WTC11 (cell line): ENCODE data around the gene HK2. TPM values are rescaled to one million over a fixed set of nuclear protein-coding genes. Genes with fewer than 3 reads are reported as not detected.

Source experiments
- ATAC-seq: fragments of 200-7000 bp; cut with Tn5 transposase; 2 replicates; pipeline ENCODE4 v1.10.0; 2021; ENCODE audit warnings: mild to moderate bottlenecking, moderate library complexity
- CTCF ChIA-PET: fragments of 300-600 bp; sonication (Branson Sonifier 250); formaldehyde crosslinking; loops from one replicate; lab custom pipeline; 2021; ENCODE audit warnings: antibody characterized with exemption; lab: Charles Lee
- POLR2A ChIA-PET: fragments of 350-600 bp; sonication (Branson Sonifier 250); formaldehyde crosslinking; loops from one replicate; lab custom pipeline; 2021; ENCODE audit warnings: antibody characterized with exemption; lab: Charles Lee
- DNase-seq: peaks from one replicate; pipeline ENCODE4 v3.0.0; 2021; ENCODE audit warnings: low spot score
- H3K27ac Mint-ChIP-seq: 2 replicates; pipeline ENCODE4 v1.8.0; 2021; ENCODE audit warnings: mixed read lengths
- H3K27me3 Mint-ChIP-seq: 2 replicates; pipeline ENCODE4 v1.8.0; 2021; ENCODE audit warnings: low read depth, mild to moderate bottlenecking, moderate library complexity, mixed read lengths
- H3K36me3 Mint-ChIP-seq: 2 replicates; pipeline ENCODE4 v1.8.0; 2021; ENCODE audit warnings: mixed read lengths
- H3K4me1 Mint-ChIP-seq: 2 replicates; pipeline ENCODE4 v1.8.0; 2022; ENCODE audit warnings: mixed read lengths
- H3K4me3 Mint-ChIP-seq: 2 replicates; pipeline ENCODE4 v1.8.0; 2021; ENCODE audit warnings: mild to moderate bottlenecking, moderate library complexity, mixed read lengths
- H3K9me3 Mint-ChIP-seq: 2 replicates; pipeline ENCODE4 v1.8.0; 2021; ENCODE audit warnings: mixed read lengths
- CBFB ChIP-seq: sonication (generic); formaldehyde crosslinking; IDR thresholded peaks from 2 replicates; pipeline ENCODE4 v1.8.1; 2022; ENCODE audit warnings: mild to moderate bottlenecking, low read depth, missing genetic modification reagents
- EMX1 ChIP-seq: fragments of 250-450 bp; sonication (Bioruptor Pico); IDR thresholded peaks from 2 replicates; pipeline ENCODE4 v1.8.0; 2021; ENCODE audit warnings: mild to moderate bottlenecking
- FOXJ3 ChIP-seq: sonication (generic); formaldehyde crosslinking; IDR thresholded peaks from 2 replicates; pipeline ENCODE4 v1.9.0; 2021; ENCODE audit warnings: missing genetic modification reagents, mild to moderate bottlenecking, borderline replicate concordance
- GABPB1 ChIP-seq: sonication (generic); formaldehyde crosslinking; IDR thresholded peaks from 2 replicates; pipeline ENCODE4 v1.8.1; 2023; ENCODE audit warnings: mild to moderate bottlenecking, missing genetic modification reagents
- GRHL2 ChIP-seq: fragments of 250-450 bp; sonication (Bioruptor Pico); IDR thresholded peaks from 2 replicates; pipeline ENCODE4 v1.8.0; 2022; ENCODE audit warnings: mild to moderate bottlenecking, moderate library complexity; ENCODE audit not compliant: insufficient replicate concordance, severe bottlenecking
- GTF2I ChIP-seq: fragments of 250-450 bp; sonication (Bioruptor Pico); conservative IDR thresholded peaks from 2 replicates; pipeline ENCODE4 v1.4.0; 2021; ENCODE audit warnings: mild to moderate bottlenecking
- HMGA2 ChIP-seq: fragments of 250-450 bp; sonication (Bioruptor Pico); IDR thresholded peaks from 2 replicates; pipeline ENCODE4 v1.4.0; 2021; ENCODE audit warnings: mild to moderate bottlenecking, moderate library complexity
- JAZF1 ChIP-seq: fragments of 250-450 bp; sonication (Bioruptor Pico); IDR thresholded peaks from 2 replicates; pipeline ENCODE4 v1.9.0; 2021; ENCODE audit warnings: moderate library complexity, mild to moderate bottlenecking, inconsistent platforms
- JUN ChIP-seq: sonication (generic); formaldehyde crosslinking; IDR thresholded peaks from 2 replicates; pipeline ENCODE4 v1.8.0; 2023; ENCODE audit warnings: mild to moderate bottlenecking, missing genetic modification reagents
- MXD4 ChIP-seq: fragments of 250-450 bp; sonication (Bioruptor Pico); IDR thresholded peaks from 2 replicates; pipeline ENCODE4 v1.8.0; 2021; ENCODE audit warnings: mild to moderate bottlenecking, moderate library complexity, borderline replicate concordance
- NR1H2 ChIP-seq: sonication (generic); formaldehyde crosslinking; IDR thresholded peaks from 2 replicates; pipeline ENCODE4 v1.9.0; 2021; ENCODE audit warnings: mild to moderate bottlenecking, moderate library complexity, missing genetic modification reagents
- NR3C1 ChIP-seq: sonication (generic); formaldehyde crosslinking; conservative IDR thresholded peaks from 2 replicates; pipeline ENCODE4 v1.8.1; 2023; ENCODE audit warnings: low read depth, mild to moderate bottlenecking, missing genetic modification reagents
- PRRX2 ChIP-seq: fragments of 250-450 bp; sonication (Bioruptor Pico); IDR thresholded peaks from 2 replicates; pipeline ENCODE4 v1.8.0; 2021; ENCODE audit warnings: mild to moderate bottlenecking
- SMAD4 ChIP-seq: sonication (generic); formaldehyde crosslinking; IDR thresholded peaks from 2 replicates; pipeline ENCODE4 v1.8.0; 2022; ENCODE audit warnings: mild to moderate bottlenecking, missing genetic modification reagents
- TCF7 ChIP-seq: sonication (generic); formaldehyde crosslinking; IDR thresholded peaks from 2 replicates; pipeline ENCODE4 v1.8.0; 2022; ENCODE audit warnings: mild to moderate bottlenecking, low read depth, missing genetic modification reagents, moderate library complexity
- TEAD1 ChIP-seq: sonication (generic); formaldehyde crosslinking; IDR thresholded peaks from 2 replicates; pipeline ENCODE4 v1.8.0; 2022; ENCODE audit warnings: mild to moderate bottlenecking, missing genetic modification reagents
- TEAD4 ChIP-seq: sonication (generic); formaldehyde crosslinking; IDR thresholded peaks from 2 replicates; pipeline ENCODE4 v1.8.0; 2022; ENCODE audit warnings: mild to moderate bottlenecking, missing genetic modification reagents
- TP53 ChIP-seq: sonication (generic); formaldehyde crosslinking; IDR thresholded peaks from 2 replicates; pipeline ENCODE4 v1.8.1; 2023; ENCODE audit warnings: mild to moderate bottlenecking, missing genetic modification reagents
- ZBTB21 ChIP-seq: sonication (generic); formaldehyde crosslinking; IDR thresholded peaks from 2 replicates; pipeline ENCODE4 v1.8.1; 2023; ENCODE audit warnings: mild to moderate bottlenecking, missing genetic modification reagents, borderline replicate concordance
- ZNF281 ChIP-seq: sonication (generic); formaldehyde crosslinking; IDR thresholded peaks from 2 replicates; pipeline ENCODE4 v1.8.0; 2023; ENCODE audit warnings: mild to moderate bottlenecking, missing genetic modification reagents
- ZNF396 ChIP-seq: fragments of 250-450 bp; sonication (Bioruptor Pico); IDR thresholded peaks from 2 replicates; pipeline ENCODE4 v1.8.0; 2021; ENCODE audit warnings: mild to moderate bottlenecking, moderate library complexity, borderline replicate concordance
- ZNF416 ChIP-seq: fragments of 250-450 bp; sonication (Bioruptor Pico); IDR thresholded peaks from 2 replicates; pipeline ENCODE4 v1.9.0; 2021; ENCODE audit warnings: mild to moderate bottlenecking, inconsistent platforms
- ZNF671 ChIP-seq: fragments of 250-450 bp; sonication (Bioruptor Pico); IDR thresholded peaks from 2 replicates; pipeline ENCODE4 v1.8.0; 2021; ENCODE audit warnings: mild to moderate bottlenecking
- total RNA-seq: library from RNA; stranded (reverse); gene quantifications from 3 replicates; pipeline ENCODE4 v1.2.3, GENCODE V29; 2021
- TF ChIP-seq, protein P1 (sequence below): sonication (generic); formaldehyde crosslinking; IDR thresholded peaks from 2 replicates; pipeline ENCODE4 v1.8.1; 2022; ENCODE audit warnings: mild to moderate bottlenecking, missing genetic modification reagents, moderate library complexity, borderline replicate concordance
- TF ChIP-seq, protein P2 (sequence below): sonication (generic); formaldehyde crosslinking; IDR thresholded peaks from 2 replicates; pipeline ENCODE4 v1.8.0; 2022; ENCODE audit warnings: mild to moderate bottlenecking, missing genetic modification reagents
- TF ChIP-seq, protein P3 (sequence below): fragments of 250-450 bp; sonication (Bioruptor Pico); IDR thresholded peaks from 2 replicates; pipeline ENCODE4 v1.9.0; 2021; ENCODE audit warnings: mild to moderate bottlenecking, borderline replicate concordance

The HK2 gene
- total RNA-seq, 1 experiment from 2014 or later = 61.6 TPM

DNA sequence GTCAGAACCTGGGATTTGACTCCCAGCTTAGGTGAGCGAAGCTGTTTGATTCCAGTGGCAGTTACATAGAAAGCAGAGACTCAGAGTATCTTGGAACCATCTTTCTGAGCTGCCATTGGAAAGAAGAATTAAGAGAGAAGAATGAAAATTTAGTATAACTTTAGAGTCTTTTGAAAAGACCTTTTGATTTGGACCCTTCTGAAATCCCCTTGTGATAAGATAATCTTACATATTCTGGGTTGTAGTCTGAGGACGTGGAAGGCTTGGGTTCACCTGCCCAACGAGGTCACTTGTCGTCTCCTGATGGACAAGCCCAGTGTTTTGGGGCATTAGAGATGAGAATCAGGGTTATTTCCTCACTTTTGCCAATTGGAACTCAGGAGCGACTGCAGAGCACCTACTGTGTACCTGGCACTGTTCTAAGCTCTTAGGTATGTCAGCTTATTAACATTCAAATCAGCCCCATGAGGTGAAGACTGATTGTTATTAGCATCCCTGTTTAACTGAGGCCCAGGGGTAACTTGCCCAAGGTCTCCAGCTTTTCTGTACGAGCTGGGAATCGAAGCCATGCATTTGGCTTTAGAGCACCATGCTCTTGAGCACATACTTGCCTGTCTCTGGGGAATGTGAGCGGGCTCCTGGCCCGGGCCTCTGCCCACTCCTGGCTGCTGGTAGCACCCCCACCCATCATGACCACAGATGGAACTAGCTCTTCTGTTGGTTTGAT lies 2.9 kb downstream of the HK2 start (continued):
- TF ChIP-seq JUN (CRISPR knock-in tag) (peak; percentile 58; the same call in 1 of the 2 replicates), TEAD4 (CRISPR knock-in tag) (no peak; the same call in 1 of the 2 replicates)

DNA sequence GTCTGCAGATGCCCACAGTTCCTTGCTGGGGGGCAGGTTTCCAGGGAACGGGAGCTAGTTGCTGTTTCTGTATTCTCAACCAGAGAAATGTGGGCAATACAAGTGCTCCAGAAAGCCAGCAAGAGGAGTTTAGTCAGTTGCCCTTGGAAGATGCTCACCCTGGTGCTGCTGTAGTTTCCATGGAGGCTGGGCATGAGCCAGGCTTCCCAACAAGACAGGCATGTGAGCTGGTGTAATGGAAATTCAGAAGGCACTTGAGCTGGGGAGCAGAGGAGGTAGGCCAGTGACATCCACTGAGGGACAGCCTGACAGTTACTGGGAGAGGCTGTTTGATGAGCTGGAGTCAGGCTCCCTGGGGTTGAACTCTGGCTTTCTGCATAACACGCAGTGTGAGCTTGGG lies 7.7 kb downstream of the HK2 start:
- Mint-ChIP-seq H3K4me1 (peaks cover 86% of the 10 kb centered on the region), H3K36me3 (peaks cover 10% of the 10 kb centered on the region), H3K9me3 (no peaks in the 10 kb centered on the region), H3K4me3 (no peak overlapping the region), H3K27me3 (no peaks in the 10 kb centered on the region), H3K27ac (peak overlapping the region; percentile 65; the same call in 1 of the 2 replicates)
- ATAC-seq (no peak), DNase-seq (no peak)
- ChIA-PET POLR2A (interaction anchor here (1.3 kb wide), 1 partner anchor 21 kb away, joined by 4 read pairs; no protein-coding TSS in a partner anchor), CTCF (interaction anchor here (0.6 to 1.1 kb wide), 3 partner anchors 34 to 315 kb away, joined by 3 to 5 read pairs (median 4); no protein-coding TSS in a partner anchor)
- TF ChIP-seq TP53 (no peak), GABPB1 (CRISPR knock-in tag) (no peak), ZNF671 (CRISPR knock-in tag) (no peak), ZNF416 (no peak), TEAD1 (CRISPR knock-in tag) (no peak), GRHL2 (CRISPR knock-in tag) (no peak)

- ChIA-PET CTCF (interaction anchor here (1.4 kb wide), 1 partner anchor 8 kb away, joined by 3 read pairs; no protein-coding TSS in a partner anchor), POLR2A (no interaction called here)
- H3K4me3 Mint-ChIP-seq = no peak overlapping the region
- peaks cover 87% of the 10 kb centered on the region for H3K4me1 Mint-ChIP-seq
- H3K9me3 Mint-ChIP-seq = no peaks in the 10 kb centered on the region
- TF ChIP-seq GTF2I (no peak), FOXJ3 (no peak), ZNF396 (no peak), HMGA2 (CRISPR knock-in tag) (no peak), TCF7 (no peak), NR1H2 (no peak), JAZF1 (CRISPR knock-in tag) (no peak), NR3C1 (no peak), ZBTB21 (CRISPR knock-in tag) (no peak), CBFB (no peak), TEAD4 (CRISPR knock-in tag) (no peak), EMX1 (CRISPR knock-in tag) (no peak), ZNF281 (CRISPR knock-in tag) (no peak), MXD4 (no peak), PRRX2 (CRISPR knock-in tag) (no peak), GABPB1 (CRISPR knock-in tag) (no peak), SMAD4 (CRISPR knock-in tag) (no peak)
- TF ChIP-seq, protein P1, sequence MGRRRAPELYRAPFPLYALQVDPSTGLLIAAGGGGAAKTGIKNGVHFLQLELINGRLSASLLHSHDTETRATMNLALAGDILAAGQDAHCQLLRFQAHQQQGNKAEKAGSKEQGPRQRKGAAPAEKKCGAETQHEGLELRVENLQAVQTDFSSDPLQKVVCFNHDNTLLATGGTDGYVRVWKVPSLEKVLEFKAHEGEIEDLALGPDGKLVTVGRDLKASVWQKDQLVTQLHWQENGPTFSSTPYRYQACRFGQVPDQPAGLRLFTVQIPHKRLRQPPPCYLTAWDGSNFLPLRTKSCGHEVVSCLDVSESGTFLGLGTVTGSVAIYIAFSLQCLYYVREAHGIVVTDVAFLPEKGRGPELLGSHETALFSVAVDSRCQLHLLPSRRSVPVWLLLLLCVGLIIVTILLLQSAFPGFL = no peak
- TF ChIP-seq, protein P2, sequence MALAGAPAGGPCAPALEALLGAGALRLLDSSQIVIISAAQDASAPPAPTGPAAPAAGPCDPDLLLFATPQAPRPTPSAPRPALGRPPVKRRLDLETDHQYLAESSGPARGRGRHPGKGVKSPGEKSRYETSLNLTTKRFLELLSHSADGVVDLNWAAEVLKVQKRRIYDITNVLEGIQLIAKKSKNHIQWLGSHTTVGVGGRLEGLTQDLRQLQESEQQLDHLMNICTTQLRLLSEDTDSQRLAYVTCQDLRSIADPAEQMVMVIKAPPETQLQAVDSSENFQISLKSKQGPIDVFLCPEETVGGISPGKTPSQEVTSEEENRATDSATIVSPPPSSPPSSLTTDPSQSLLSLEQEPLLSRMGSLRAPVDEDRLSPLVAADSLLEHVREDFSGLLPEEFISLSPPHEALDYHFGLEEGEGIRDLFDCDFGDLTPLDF (CRISPR knock-in tag) = no peak
- TF ChIP-seq, protein P3, sequence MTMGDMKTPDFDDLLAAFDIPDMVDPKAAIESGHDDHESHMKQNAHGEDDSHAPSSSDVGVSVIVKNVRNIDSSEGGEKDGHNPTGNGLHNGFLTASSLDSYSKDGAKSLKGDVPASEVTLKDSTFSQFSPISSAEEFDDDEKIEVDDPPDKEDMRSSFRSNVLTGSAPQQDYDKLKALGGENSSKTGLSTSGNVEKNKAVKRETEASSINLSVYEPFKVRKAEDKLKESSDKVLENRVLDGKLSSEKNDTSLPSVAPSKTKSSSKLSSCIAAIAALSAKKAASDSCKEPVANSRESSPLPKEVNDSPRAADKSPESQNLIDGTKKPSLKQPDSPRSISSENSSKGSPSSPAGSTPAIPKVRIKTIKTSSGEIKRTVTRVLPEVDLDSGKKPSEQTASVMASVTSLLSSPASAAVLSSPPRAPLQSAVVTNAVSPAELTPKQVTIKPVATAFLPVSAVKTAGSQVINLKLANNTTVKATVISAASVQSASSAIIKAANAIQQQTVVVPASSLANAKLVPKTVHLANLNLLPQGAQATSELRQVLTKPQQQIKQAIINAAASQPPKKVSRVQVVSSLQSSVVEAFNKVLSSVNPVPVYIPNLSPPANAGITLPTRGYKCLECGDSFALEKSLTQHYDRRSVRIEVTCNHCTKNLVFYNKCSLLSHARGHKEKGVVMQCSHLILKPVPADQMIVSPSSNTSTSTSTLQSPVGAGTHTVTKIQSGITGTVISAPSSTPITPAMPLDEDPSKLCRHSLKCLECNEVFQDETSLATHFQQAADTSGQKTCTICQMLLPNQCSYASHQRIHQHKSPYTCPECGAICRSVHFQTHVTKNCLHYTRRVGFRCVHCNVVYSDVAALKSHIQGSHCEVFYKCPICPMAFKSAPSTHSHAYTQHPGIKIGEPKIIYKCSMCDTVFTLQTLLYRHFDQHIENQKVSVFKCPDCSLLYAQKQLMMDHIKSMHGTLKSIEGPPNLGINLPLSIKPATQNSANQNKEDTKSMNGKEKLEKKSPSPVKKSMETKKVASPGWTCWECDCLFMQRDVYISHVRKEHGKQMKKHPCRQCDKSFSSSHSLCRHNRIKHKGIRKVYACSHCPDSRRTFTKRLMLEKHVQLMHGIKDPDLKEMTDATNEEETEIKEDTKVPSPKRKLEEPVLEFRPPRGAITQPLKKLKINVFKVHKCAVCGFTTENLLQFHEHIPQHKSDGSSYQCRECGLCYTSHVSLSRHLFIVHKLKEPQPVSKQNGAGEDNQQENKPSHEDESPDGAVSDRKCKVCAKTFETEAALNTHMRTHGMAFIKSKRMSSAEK (CRISPR knock-in tag) = no peak
- peak overlapping the region; percentile 89 for H3K27ac Mint-ChIP-seq
- DNase-seq = no peak
- no peaks in the 10 kb centered on the region for H3K27me3 Mint-ChIP-seq
- no peak for ATAC-seq
- H3K36me3 Mint-ChIP-seq = peaks cover 6% of the 10 kb centered on the region
Observed at GRCh38 chr2:74843433-74843832, 9.5 kb downstream of the HK2 start.
